Right lobe of liver (tissue), 4 donors: ENCODE measurements around the gene FAT3.

ENCODE experiments used
- POLR2A ChIP-seq: fragments of 450-650 bp; IDR thresholded peaks from one replicate; pipeline ENCODE4 v1.6.1; 2017; ENCODE audit warnings: antibody characterized with exemption, mild to moderate bottlenecking
- TF ChIP-seq, protein P1 (sequence below), 4 donors: fragments of 200-600 bp in 3 of 4; fragments of 450-650 bp in 1 of 4; IDR thresholded peaks; one replicate each; pipeline versions ENCODE4 v1.5.1 to v1.8.0; 2016 to 2022; ENCODE audit warnings: antibody characterized with exemption in 4 of 4, mild to moderate bottlenecking in 2 of 4
- donor health status: DM: no; HTN: no; CAD: no.
- donor health status: DM: no; HTN: no; CAD: no.
- donor health status: DM: no; HTN: yes; CAD: no.

DNA sequence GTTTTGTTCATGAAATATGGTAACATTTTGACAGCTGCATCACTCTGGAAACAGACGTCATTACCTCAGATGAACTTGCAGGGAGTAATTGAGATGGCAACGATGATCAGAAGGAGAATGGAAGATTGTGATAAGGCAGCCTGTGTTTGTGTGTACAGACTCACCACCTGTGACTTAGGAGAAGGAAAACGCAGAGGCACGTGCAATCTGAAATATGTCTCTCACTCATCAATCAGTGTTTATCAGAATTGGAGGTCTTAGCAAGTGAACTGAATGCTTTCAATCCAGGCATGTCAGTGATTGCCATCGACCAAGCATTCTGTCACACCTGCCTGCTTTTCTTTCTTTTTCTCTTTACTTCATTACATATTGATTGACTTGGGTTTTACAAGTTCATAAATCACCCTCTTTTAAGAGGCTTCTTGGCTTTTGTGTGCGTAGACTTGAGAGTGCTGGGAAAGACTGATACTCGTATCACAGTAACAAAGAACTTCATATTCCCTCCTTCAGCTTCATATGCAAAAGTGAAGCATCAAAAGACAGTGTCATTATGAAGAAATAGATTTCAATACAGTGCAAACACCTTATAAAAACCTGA, 24.6 kb downstream of the FAT3 start:
- TF ChIP-seq, protein P1, sequence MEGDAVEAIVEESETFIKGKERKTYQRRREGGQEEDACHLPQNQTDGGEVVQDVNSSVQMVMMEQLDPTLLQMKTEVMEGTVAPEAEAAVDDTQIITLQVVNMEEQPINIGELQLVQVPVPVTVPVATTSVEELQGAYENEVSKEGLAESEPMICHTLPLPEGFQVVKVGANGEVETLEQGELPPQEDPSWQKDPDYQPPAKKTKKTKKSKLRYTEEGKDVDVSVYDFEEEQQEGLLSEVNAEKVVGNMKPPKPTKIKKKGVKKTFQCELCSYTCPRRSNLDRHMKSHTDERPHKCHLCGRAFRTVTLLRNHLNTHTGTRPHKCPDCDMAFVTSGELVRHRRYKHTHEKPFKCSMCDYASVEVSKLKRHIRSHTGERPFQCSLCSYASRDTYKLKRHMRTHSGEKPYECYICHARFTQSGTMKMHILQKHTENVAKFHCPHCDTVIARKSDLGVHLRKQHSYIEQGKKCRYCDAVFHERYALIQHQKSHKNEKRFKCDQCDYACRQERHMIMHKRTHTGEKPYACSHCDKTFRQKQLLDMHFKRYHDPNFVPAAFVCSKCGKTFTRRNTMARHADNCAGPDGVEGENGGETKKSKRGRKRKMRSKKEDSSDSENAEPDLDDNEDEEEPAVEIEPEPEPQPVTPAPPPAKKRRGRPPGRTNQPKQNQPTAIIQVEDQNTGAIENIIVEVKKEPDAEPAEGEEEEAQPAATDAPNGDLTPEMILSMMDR (IDR thresholded peaks at IDR 0.05): no peak
- TF ChIP-seq POLR2A: no peak
